PC-3 (cell line): Measurements from ENCODE around the gene DNAH3. TPM values are rescaled to one million over a fixed set of nuclear protein-coding genes. Genes with fewer than 3 reads are reported as not detected.
A peak's percentile ranks its signal among the peaks of the same experiment; 100 is the strongest.

Experiments used
- ATAC-seq: fragments of 200-7000 bp; cut with Tn5 transposase; 2 replicates; pipeline ENCODE4 v1.9.1; 2020; ENCODE audit warnings: mild to moderate bottlenecking, moderate library complexity
- BruUV-seq: library from RNA; stranded (reverse); fragments of 400-500 nt; replicated peaks from 2 replicates; lab custom pipeline; 2021; lab: Mats Ljungman, UMichigan
- CTCF ChIA-PET: fragments of 300-600 bp; sonication (Branson Sonifier 250); formaldehyde crosslinking; loops from one replicate; lab custom pipeline; 2022; ENCODE audit warnings: antibody characterized with exemption; lab: Charles Lee
- POLR2A ChIA-PET: fragments of 300-600 bp; sonication (Branson Sonifier 250); formaldehyde crosslinking; loops from one replicate; lab custom pipeline; 2022; ENCODE audit warnings: antibody characterized with exemption; ENCODE audit not compliant: unreplicated experiment; lab: Charles Lee
- DNase-seq: peaks from one replicate; pipeline ENCODE4 v3.0.0-alpha.2; 2015
- H2AFZ ChIP-seq: fragments of 300-600 bp; sonication (generic); 2 replicates; pipeline ENCODE4 v1.6.0; 2016; ENCODE audit warnings: antibody characterized with exemption, low read length
- H3F3A ChIP-seq: fragments of 300-600 bp; sonication (generic); one replicate; pipeline ENCODE4 v1.6.0; 2017; ENCODE audit warnings: antibody characterized with exemption, low read length, control low read depth, mild to moderate bottlenecking; ENCODE audit not compliant: unreplicated experiment
- H3K27ac ChIP-seq: fragments of 300-600 bp; sonication (generic); 2 replicates; pipeline ENCODE4 v1.5.1; 2016; ENCODE audit warnings: mild to moderate bottlenecking, low read length
- H3K27me3 ChIP-seq: fragments of 300-600 bp; sonication (generic); 2 replicates; pipeline ENCODE4 v1.6.1; 2016; ENCODE audit warnings: low read length, mixed read lengths
- H3K36me3 ChIP-seq: fragments of 300-600 bp; sonication (generic); 2 replicates; pipeline ENCODE4 v1.6.1; 2016; ENCODE audit warnings: low read depth, mixed run types, low read length, mixed read lengths
- H3K4me1 ChIP-seq: fragments of 300-600 bp; sonication (generic); 2 replicates; pipeline ENCODE4 v1.5.1; 2016; ENCODE audit warnings: low read length; ENCODE audit not compliant: insufficient read depth
- H3K4me2 ChIP-seq: fragments of 300-600 bp; sonication (generic); 2 replicates; pipeline ENCODE4 v1.6.0; 2016; ENCODE audit warnings: low read length
- H3K4me3 ChIP-seq: fragments of 300-600 bp; sonication (generic); 2 replicates; pipeline ENCODE4 v1.5.1; 2016; ENCODE audit warnings: mild to moderate bottlenecking, low read length, mixed read lengths
- H3K79me2 ChIP-seq: fragments of 300-600 bp; sonication (generic); 2 replicates; pipeline ENCODE4 v1.6.1; 2017; ENCODE audit warnings: low read length, mixed read lengths
- H3K9ac ChIP-seq: fragments of 300-600 bp; sonication (generic); 2 replicates; pipeline ENCODE4 v1.6.0; 2016; ENCODE audit warnings: mild to moderate bottlenecking, low read length
- H3K9me2 ChIP-seq: fragments of 300-600 bp; sonication (generic); replicated peaks from 2 replicates; pipeline ENCODE4 v1.6.1; 2016; ENCODE audit warnings: mixed run types, low read length, mixed read lengths
- H3K9me3 ChIP-seq: fragments of 300-600 bp; sonication (generic); 2 replicates; pipeline ENCODE4 v1.6.1; 2016; ENCODE audit warnings: low read length, mixed read lengths
- H4K20me1 ChIP-seq: fragments of 300-600 bp; sonication (generic); 2 replicates; pipeline ENCODE4 v1.6.1; 2016; ENCODE audit warnings: low read length, mixed read lengths
- EZH2 ChIP-seq: fragments of 300-600 bp; sonication (generic); IDR thresholded peaks from one replicate; pipeline ENCODE4 v1.6.1; 2017; ENCODE audit warnings: antibody characterized with exemption, mild to moderate bottlenecking, low read length; ENCODE audit not compliant: unreplicated experiment
- EZH2phosphoT487 ChIP-seq: fragments of 300-600 bp; sonication (generic); IDR thresholded peaks from 2 replicates; pipeline ENCODE4 v1.6.1; 2018; ENCODE audit warnings: mild to moderate bottlenecking, antibody characterized with exemption, low read length, borderline replicate concordance
- intact Hi-C: fragments of 100-400 bp; cut with micrococcal nuclease; formaldehyde crosslinking; loops from 2 replicates; pipeline ENCODE4 v1.9.0; 2023
- total RNA-seq: library from RNA; depleted of rRNA; stranded (reverse); fragments of >200 nt; gene quantifications from 2 replicates; pipeline ENCODE4 v1.2.3, GENCODE V29; 2014
- TF ChIP-seq, protein P1 (sequence below): fragments of 300-600 bp; sonication (generic); conservative IDR thresholded peaks from 2 replicates; pipeline ENCODE4 v1.5.1; 2017; ENCODE audit warnings: antibody characterized with exemption, low read depth, mild to moderate bottlenecking, low read length

The DNAH3 gene
- total RNA-seq, 1 experiment from 2014 or later, result 0.11 TPM

DNA sequence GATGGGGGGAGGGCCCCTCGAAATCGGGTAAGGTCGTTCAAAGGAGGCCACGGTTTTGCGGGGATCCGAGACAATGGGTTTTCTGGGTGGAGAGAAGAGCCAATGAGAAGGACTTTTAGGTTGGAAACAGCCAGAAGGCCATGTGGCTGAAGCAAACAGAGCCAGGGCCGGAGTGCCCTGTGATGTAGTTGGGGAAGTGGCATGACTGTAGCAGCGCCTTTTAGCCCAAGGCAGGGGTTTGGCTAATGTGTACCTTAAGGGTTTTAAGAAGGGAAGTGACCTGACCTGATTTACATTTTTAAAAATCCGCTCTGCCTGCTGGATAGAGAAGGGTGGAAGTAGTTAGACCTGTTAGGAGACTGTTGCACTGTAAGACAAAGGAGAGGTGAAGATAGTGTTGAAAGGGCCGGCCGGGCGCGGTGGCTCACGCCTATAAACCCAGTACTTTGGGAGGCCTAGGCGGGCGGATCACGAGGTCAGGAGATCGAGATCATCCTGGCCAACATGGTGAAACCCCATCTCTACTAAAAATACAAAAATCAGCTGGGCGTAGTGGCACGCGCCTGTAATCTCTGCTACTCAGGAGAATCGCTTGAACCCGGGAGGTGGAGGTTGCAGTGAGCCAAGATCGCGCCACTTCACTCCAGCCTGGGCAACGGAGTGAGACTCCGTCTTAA, 249.1 kb downstream of the DNAH3 start:
- Histone ChIP-seq H3K9ac (peak overlapping the region; percentile 99), H3K9me3 (no peaks in the 10 kb centered on the region), H3K27ac (peak overlapping the region; percentile 97), H3K4me3 (peak overlapping the region; percentile 96), H4K20me1 (peaks cover 15% of the 10 kb centered on the region; the same call in 1 of the 2 replicates), H3F3A (peaks cover 10% of the 10 kb centered on the region), H3K4me2 (peak overlapping the region; percentile 93), H3K4me1 (peaks cover 76% of the 10 kb centered on the region), H3K9me2 (no peaks in the 10 kb centered on the region), H2AFZ (peak overlapping the region; percentile 51; the same call in 1 of the 2 replicates), H3K36me3 (peaks cover 4% of the 10 kb centered on the region; the same call in 1 of the 2 replicates), H3K27me3 (no peaks in the 10 kb centered on the region), H3K79me2 (peaks cover 80% of the 10 kb centered on the region)
- ChIA-PET CTCF (interaction anchor here (0.7 kb wide), 1 partner anchor 10 kb away, joined by 3 read pairs; no protein-coding TSS in a partner anchor), POLR2A (no interaction called here)
- DNase-seq, result peak; percentile 88
- TF ChIP-seq EZH2phosphoT487 (no peak), EZH2 (no peak)
- TF ChIP-seq, protein P1, sequence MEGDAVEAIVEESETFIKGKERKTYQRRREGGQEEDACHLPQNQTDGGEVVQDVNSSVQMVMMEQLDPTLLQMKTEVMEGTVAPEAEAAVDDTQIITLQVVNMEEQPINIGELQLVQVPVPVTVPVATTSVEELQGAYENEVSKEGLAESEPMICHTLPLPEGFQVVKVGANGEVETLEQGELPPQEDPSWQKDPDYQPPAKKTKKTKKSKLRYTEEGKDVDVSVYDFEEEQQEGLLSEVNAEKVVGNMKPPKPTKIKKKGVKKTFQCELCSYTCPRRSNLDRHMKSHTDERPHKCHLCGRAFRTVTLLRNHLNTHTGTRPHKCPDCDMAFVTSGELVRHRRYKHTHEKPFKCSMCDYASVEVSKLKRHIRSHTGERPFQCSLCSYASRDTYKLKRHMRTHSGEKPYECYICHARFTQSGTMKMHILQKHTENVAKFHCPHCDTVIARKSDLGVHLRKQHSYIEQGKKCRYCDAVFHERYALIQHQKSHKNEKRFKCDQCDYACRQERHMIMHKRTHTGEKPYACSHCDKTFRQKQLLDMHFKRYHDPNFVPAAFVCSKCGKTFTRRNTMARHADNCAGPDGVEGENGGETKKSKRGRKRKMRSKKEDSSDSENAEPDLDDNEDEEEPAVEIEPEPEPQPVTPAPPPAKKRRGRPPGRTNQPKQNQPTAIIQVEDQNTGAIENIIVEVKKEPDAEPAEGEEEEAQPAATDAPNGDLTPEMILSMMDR, result no peak
- intact Hi-C loops, result loop anchor here (1.0 kb wide), 1 partner anchor 10 kb away; no protein-coding TSS in a partner anchor
- no TSS peak for BruUV-seq
- ATAC-seq, result peak; percentile 27

DNA sequence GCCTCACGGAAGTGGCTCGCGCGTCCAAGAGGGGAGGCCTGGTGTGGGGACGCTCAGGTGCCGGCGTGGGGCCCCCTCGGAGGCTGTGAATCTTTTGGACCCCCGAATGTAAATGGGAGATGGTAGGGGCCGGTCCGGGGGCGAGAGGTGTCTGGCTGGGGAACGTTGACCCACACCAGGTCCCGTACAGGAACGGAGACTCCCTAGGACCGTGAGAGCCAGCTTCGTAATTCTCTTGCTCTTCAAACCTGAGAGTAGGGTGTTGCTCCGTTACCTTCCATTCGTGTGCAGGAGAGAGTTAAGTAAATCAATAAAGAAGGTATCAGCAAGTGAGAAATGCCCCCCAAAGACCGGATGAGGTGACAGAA, 249.6 kb downstream of the DNAH3 start:
- DNase-seq, result no peak

More for the DNA sequence above, 249.6 kb downstream of the DNAH3 start:
- peak overlapping the region; percentile 93 for H3K4me2 ChIP-seq
- TSS peak; percentile 52 for BruUV-seq
- peak overlapping the region; percentile 96 for H3K4me3 ChIP-seq
- peak overlapping the region; percentile 97 for H3K27ac ChIP-seq
- ATAC-seq, result no peak
- H3K27me3 ChIP-seq, result no peaks in the 10 kb centered on the region
- peak overlapping the region; percentile 99 for H3K9ac ChIP-seq
- H3K9me2 ChIP-seq, result no peaks in the 10 kb centered on the region
- peaks cover 6% of the 10 kb centered on the region; the same call in 1 of the 2 replicates for H3K36me3 ChIP-seq
- peaks cover 86% of the 10 kb centered on the region for H3K79me2 ChIP-seq
- peaks cover 15% of the 10 kb centered on the region; the same call in 1 of the 2 replicates for H4K20me1 ChIP-seq
- CTCF ChIA-PET, result interaction anchor here (0.7 kb wide), 1 partner anchor 11 kb away, joined by 3 read pairs; no protein-coding TSS in a partner anchor
- POLR2A ChIA-PET, result no interaction called here
- H3K9me3 ChIP-seq, result no peaks in the 10 kb centered on the region
- TF ChIP-seq EZH2 (no peak), EZH2phosphoT487 (no peak)
- TF ChIP-seq, protein P1, result no peak
- H3K4me1 ChIP-seq, result peaks cover 72% of the 10 kb centered on the region
- intact Hi-C loops, result loop anchor here (1.0 kb wide), 1 partner anchor 10 kb away; no protein-coding TSS in a partner anchor
- H2AFZ ChIP-seq, result peak overlapping the region; percentile 51; the same call in 1 of the 2 replicates
- peaks cover 10% of the 10 kb centered on the region for H3F3A ChIP-seq
